BE2C (cell line): ENCODE measurements around the gene CXADR.
"Not testable (repeated sequence)": the region's sequence is repeated elsewhere in the genome, so short reads cannot be mapped to it uniquely, and the experiment has no call there.

ENCODE experiments used
- DNase-seq: peaks from one replicate; pipeline ENCODE4 v3.0.0-alpha.2; 2020
- H3K27me3 ChIP-seq: fragments of 250-450 bp; sonication (Bioruptor Pico); 2 replicates; pipeline ENCODE4 v1.5.1; 2020; ENCODE audit warnings: mild to moderate bottlenecking
- H3K36me3 ChIP-seq: fragments of 250-450 bp; sonication (Bioruptor Pico); 2 replicates; pipeline ENCODE4 v1.5.1; 2020; ENCODE audit warnings: mild to moderate bottlenecking
- H3K4me1 ChIP-seq: fragments of 250-450 bp; sonication (Bioruptor Pico); 2 replicates; pipeline ENCODE4 v1.5.1; 2020
- H3K4me3 ChIP-seq: 2 replicates; pipeline ENCODE4 v1.5.1; 2011; ENCODE audit warnings: low read depth, low read length
- H3K9me3 ChIP-seq: fragments of 250-450 bp; sonication (Bioruptor Pico); 2 replicates; pipeline ENCODE4 v1.5.1; 2020
- CTCF ChIP-seq: IDR thresholded peaks from 2 replicates; pipeline ENCODE4 v1.5.1; 2012; ENCODE audit warnings: mild to moderate bottlenecking, low read depth, low read length

CXADR gene

GRCh38 chr21:17497316-17497715 is 15.5 kb upstream of the CXADR start:
- H3K4me1 ChIP-seq = no peaks in the 10 kb centered on the region
- DNase-seq = no peak
- no peaks in the 10 kb centered on the region for H3K9me3 ChIP-seq
- H3K27me3 ChIP-seq = no peaks in the 10 kb centered on the region
- H3K36me3 ChIP-seq = no peaks in the 10 kb centered on the region
- no peak overlapping the region for H3K4me3 ChIP-seq
- no peak for TF ChIP-seq CTCF

GRCh38 chr21:17498586-17498985 is 14.3 kb upstream of the CXADR start:
- no peak for TF ChIP-seq CTCF
- Histone ChIP-seq H3K4me3 (no peak overlapping the region), H3K27me3 (no peaks in the 10 kb centered on the region), H3K4me1 (no peaks in the 10 kb centered on the region), H3K9me3 (no peaks in the 10 kb centered on the region), H3K36me3 (no peaks in the 10 kb centered on the region)
- no peak for DNase-seq

- Histone ChIP-seq H3K36me3 (no peaks in the 10 kb centered on the region), H3K4me3 (no peak overlapping the region), H3K9me3 (no peaks in the 10 kb centered on the region), H3K4me1 (no peaks in the 10 kb centered on the region), H3K27me3 (no peaks in the 10 kb centered on the region)
- DNase-seq = no peak
- TF ChIP-seq CTCF = no peak
Observed at GRCh38 chr21:17501107-17502006, 11.5 kb upstream of the CXADR start.

- H3K4me3 ChIP-seq, H3K36me3 ChIP-seq, H3K4me1 ChIP-seq, DNase-seq, H3K9me3 ChIP-seq, H3K27me3 ChIP-seq: not testable (repeated sequence)
Observed at GRCh38 chr21:17502985-17503384, 9.9 kb upstream of the CXADR start.

GRCh38 chr21:17506951-17507350 is 5.9 kb upstream of the CXADR start:
- TF ChIP-seq CTCF = no peak
- H3K4me1 ChIP-seq = no peaks in the 10 kb centered on the region; the same call in 1 of the 2 replicates
- H3K27me3 ChIP-seq = peaks cover 6% of the 10 kb centered on the region; the same call in 1 of the 2 replicates
- no peak overlapping the region for H3K4me3 ChIP-seq
- no peaks in the 10 kb centered on the region for H3K36me3 ChIP-seq
- no peak for DNase-seq
- H3K9me3 ChIP-seq = no peaks in the 10 kb centered on the region

- Histone ChIP-seq H3K4me3 (no peak overlapping the region), H3K36me3 (no peaks in the 10 kb centered on the region), H3K9me3 (no peaks in the 10 kb centered on the region), H3K27me3 (peaks cover 9% of the 10 kb centered on the region; the same call in 1 of the 2 replicates), H3K4me1 (no peaks in the 10 kb centered on the region; the same call in 1 of the 2 replicates)
- DNase-seq = no peak
- TF ChIP-seq CTCF = no peak
Observed at GRCh38 chr21:17507591-17507990, 5.3 kb upstream of the CXADR start.
